Measurements from ENCODE around the gene PXYLP1.
A peak's percentile ranks its signal among the peaks of the same experiment; 100 is the strongest.
"Not testable (repeated sequence)": the region's sequence is repeated elsewhere in the genome, so short reads cannot be mapped to it uniquely, and the experiment has no call there.

Gene PXYLP1

GRCh38 chr3:141231101-141231951, at the start of gene PXYLP1:
Gene PXYLP1, plus strand, starts transcription at chr3:141231825. Its CDS starts 28,351 bp downstream, at chr3:141260176.
- peak; percentile 82 for DNase-seq

GRCh38 chr3:141183606-141184005, 48.0 kb upstream of the PXYLP1 start:
- no peak for DNase-seq

- no peak for DNase-seq
Observed at GRCh38 chr3:141184430-141184829, 47.2 kb upstream of the PXYLP1 start.

GRCh38 chr3:141191097-141191749, 40.4 kb upstream of the PXYLP1 start:
- DNase-seq, result peak; percentile 5

- DNase-seq, result peak; percentile 85
Observed at GRCh38 chr3:141192345-141192744, 39.3 kb upstream of the PXYLP1 start.

GRCh38 chr3:141193066-141193830, 38.4 kb upstream of the PXYLP1 start:
- DNase-seq, result no peak

GRCh38 chr3:141201122-141201521, 30.5 kb upstream of the PXYLP1 start:
- no peak for DNase-seq

- DNase-seq, result no peak
Observed at GRCh38 chr3:141202682-141203081, 28.9 kb upstream of the PXYLP1 start.

GRCh38 chr3:141203866-141204265, 27.8 kb upstream of the PXYLP1 start:
- DNase-seq, result no peak

- DNase-seq, result no peak
Observed at GRCh38 chr3:141204343-141204742, 27.3 kb upstream of the PXYLP1 start.

- DNase-seq, result not testable (repeated sequence)
Observed at GRCh38 chr3:141211306-141211705, 20.3 kb upstream of the PXYLP1 start.

- no peak for DNase-seq
Observed at GRCh38 chr3:141212101-141212500, 19.5 kb upstream of the PXYLP1 start.

- DNase-seq, result no peak
Observed at GRCh38 chr3:141212555-141212954, 19.1 kb upstream of the PXYLP1 start.

GRCh38 chr3:141216975-141217374, 14.7 kb upstream of the PXYLP1 start:
- DNase-seq, result no peak

GRCh38 chr3:141217389-141217788, 14.2 kb upstream of the PXYLP1 start:
- no peak for DNase-seq

- no peak for DNase-seq
Observed at GRCh38 chr3:141218162-141218835, 13.3 kb upstream of the PXYLP1 start.

GRCh38 chr3:141218926-141219325, 12.7 kb upstream of the PXYLP1 start:
- no peak for DNase-seq

GRCh38 chr3:141223673-141224166, 7.9 kb upstream of the PXYLP1 start:
- DNase-seq, result no peak

GRCh38 chr3:141225939-141226338, 5.7 kb upstream of the PXYLP1 start:
- DNase-seq, result no peak

- no peak for DNase-seq
Observed at GRCh38 chr3:141227216-141227615, 4.4 kb upstream of the PXYLP1 start.

- peak; percentile 38 for DNase-seq
Observed at GRCh38 chr3:141227752-141228151, 3.9 kb upstream of the PXYLP1 start.

- DNase-seq, result no peak
Observed at GRCh38 chr3:141228395-141228794, 3.2 kb upstream of the PXYLP1 start.

GRCh38 chr3:141229132-141229531, 2.5 kb upstream of the PXYLP1 start:
- no peak for DNase-seq
